ENCODE data around the gene PXMP4.
"Not testable (repeated sequence)": the region's sequence is repeated elsewhere in the genome, so short reads cannot be mapped to it uniquely, and the experiment has no call there.

The PXMP4 gene

DNA sequence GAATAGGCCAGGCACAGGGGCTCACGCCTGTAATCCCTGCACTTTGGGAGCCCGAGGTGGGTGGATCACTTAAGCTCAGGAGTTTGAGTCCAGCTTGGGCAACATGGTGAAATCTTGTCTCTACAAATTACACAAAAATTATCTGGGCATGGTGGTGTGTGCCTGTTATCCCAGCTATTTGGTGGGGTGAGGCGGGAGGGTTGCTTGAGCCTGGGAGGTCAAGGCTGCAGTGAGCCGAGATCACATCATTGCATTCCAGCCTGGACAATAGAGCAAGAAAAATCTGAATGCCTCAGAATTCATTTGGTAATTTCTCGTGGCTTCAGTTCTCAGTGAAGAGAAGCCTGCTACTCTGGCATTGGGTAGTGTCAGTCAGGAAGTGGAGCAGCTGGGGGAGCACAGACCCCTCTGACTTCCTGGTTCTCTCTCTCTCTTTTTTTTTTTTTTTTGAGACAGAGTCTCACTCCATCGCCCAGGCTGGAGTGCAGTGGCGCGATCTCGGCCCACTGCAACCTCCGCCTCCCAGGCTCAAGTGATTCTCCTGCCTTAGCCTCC, 35.9 kb upstream of the PXMP4 start:
- CTCF ChIA-PET; POLR2A ChIA-PET; H3K27ac ChIP-seq (ENCODE audit: extremely low read depth, low read depth, low read length); H3K4me1 ChIP-seq (ENCODE audit: control insufficient read depth, insufficient read depth, low read length); H3K4me3 ChIP-seq (ENCODE audit: low read depth, low read length); H3K9me3 ChIP-seq (ENCODE audit: control insufficient read depth, insufficient read depth, low read depth, low read length): not testable (repeated sequence)
- H3K36me3 ChIP-seq (ENCODE audit: control insufficient read depth in 2 of 2, insufficient read depth in 1 of 2, low read length in 2 of 2): peaks cover 0 to 10% of the 10 kb centered on the region in 2 experiments; a peak in 1 of 3 replicates

DNA sequence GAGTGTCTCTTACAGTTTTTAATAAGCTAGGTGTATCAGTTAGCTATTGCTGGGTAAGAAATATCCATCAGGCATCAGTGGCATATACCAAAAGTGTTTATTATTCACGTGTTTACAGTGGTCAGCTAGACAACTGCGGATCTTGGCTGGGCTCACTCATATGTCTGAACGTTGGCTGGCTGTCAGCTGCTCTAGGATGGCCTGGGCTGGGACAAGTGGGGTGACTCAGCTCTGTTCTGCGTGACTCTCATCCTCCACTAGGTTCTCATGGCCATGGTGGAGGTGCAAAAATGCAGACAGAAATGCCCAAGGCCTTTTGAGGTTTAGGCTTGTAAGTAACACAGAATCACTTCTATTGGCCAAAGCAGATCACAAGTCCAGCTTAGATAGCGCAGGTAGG, 33.7 kb upstream of the PXMP4 start:
- TF ChIP-seq ZNF677 (tag by site-specific recombination; IDR thresholded peaks at IDR 0.05): no peak
- TF ChIP-seq, protein P1, sequence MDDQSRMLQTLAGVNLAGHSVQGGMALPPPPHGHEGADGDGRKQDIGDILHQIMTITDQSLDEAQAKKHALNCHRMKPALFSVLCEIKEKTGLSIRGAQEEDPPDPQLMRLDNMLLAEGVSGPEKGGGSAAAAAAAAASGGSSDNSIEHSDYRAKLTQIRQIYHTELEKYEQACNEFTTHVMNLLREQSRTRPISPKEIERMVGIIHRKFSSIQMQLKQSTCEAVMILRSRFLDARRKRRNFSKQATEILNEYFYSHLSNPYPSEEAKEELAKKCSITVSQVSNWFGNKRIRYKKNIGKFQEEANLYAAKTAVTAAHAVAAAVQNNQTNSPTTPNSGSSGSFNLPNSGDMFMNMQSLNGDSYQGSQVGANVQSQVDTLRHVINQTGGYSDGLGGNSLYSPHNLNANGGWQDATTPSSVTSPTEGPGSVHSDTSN (CRISPR knock-in tag; IDR thresholded peaks at IDR 0.05): no peak
- TF ChIP-seq PRDM1 (tag by site-specific recombination; IDR thresholded peaks at IDR 0.05): no peak
- TF ChIP-seq ZNF24 (tag by site-specific recombination; IDR thresholded peaks at IDR 0.05): no peak
- no peaks in the 10 kb centered on the region for H3K9me3 ChIP-seq (ENCODE audit: control insufficient read depth, insufficient read depth, low read depth, low read length)
- no peaks in the 10 kb centered on the region for H3K4me1 ChIP-seq (ENCODE audit: control insufficient read depth, insufficient read depth, low read length)
- POLR2A ChIA-PET: no interaction called here
- no peak overlapping the region for H3K27ac ChIP-seq (ENCODE audit: extremely low read depth, low read depth, low read length)
- H3K4me3 ChIP-seq (ENCODE audit: low read depth, low read length): no peak overlapping the region
- CTCF ChIA-PET: interaction anchor here (0.6 kb wide), 1 partner anchor 22 kb away, joined by 3 read pairs; the partner anchor contains the start of gene ZNF341
- H3K36me3 ChIP-seq (ENCODE audit: control insufficient read depth in 2 of 2, insufficient read depth in 1 of 2, low read length in 2 of 2): peaks cover 0 to 10% of the 10 kb centered on the region in 2 experiments; a peak in 1 of 3 replicates

DNA sequence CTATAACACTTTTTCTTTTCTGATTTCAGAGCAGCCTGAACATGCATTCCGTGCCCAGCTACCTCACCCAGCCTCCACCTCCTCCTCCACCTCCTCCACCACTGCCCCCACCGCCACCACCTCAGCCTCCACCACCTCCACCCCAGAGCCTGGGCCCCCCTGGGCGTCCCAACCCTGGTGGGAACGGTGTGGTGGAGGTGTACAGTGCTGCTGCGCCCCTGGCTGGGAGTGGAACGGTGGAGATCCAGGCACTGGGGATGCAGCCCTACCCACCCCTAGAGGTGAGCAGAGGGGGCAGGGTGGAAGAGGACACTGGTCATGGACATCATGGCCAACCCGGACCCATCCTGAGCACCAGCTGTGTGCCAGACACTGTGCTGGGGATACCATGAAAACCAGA, 33.0 kb upstream of the PXMP4 start:
- ChIA-PET CTCF (interaction anchor here (0.6 kb wide), 1 partner anchor 21 kb away, joined by 3 read pairs; the partner anchor contains the start of gene ZNF341), POLR2A (no interaction called here)
- 0 out of 2 replicates have a peak, but pooled peaks have one; percentile 10 for TF ChIP-seq ZFHX2 (tag by site-specific recombination; conservative IDR thresholded peaks at IDR 0.05)
- TF ChIP-seq GLI2 (tag by site-specific recombination; IDR thresholded peaks at IDR 0.05; ENCODE audit: borderline replicate concordance, low read depth): no peak
- peak; percentile 32; the same call in 1 of the 2 replicates for TF ChIP-seq EGR2 (tag by site-specific recombination; IDR thresholded peaks at IDR 0.05; ENCODE audit: low read depth)
- Histone ChIP-seq H3K27ac (ENCODE audit: extremely low read depth, low read depth, low read length) (no peak overlapping the region), H3K9me3 (ENCODE audit: control insufficient read depth, insufficient read depth, low read depth, low read length) (no peaks in the 10 kb centered on the region), H3K4me3 (ENCODE audit: low read depth, low read length) (no peak overlapping the region), H3K4me1 (ENCODE audit: control insufficient read depth, insufficient read depth, low read length) (no peaks in the 10 kb centered on the region), H3K36me3 (ENCODE audit: control insufficient read depth in 2 of 2, insufficient read depth in 1 of 2, low read length in 2 of 2) (peaks cover 0 to 10% of the 10 kb centered on the region in 2 experiments; a peak in 1 of 3 replicates)

- H3K9me3 ChIP-seq (ENCODE audit: control insufficient read depth, insufficient read depth, low read depth, low read length): no peaks in the 10 kb centered on the region
- peaks cover 0 to 10% of the 10 kb centered on the region in 2 experiments; a peak in 1 of 3 replicates for H3K36me3 ChIP-seq (ENCODE audit: control insufficient read depth in 2 of 2, insufficient read depth in 1 of 2, low read length in 2 of 2)
- TF ChIP-seq ZNF747 (tag by site-specific recombination; IDR thresholded peaks at IDR 0.05): no peak
- no peak for TF ChIP-seq ZNF654 (tag by site-specific recombination; IDR thresholded peaks at IDR 0.05; ENCODE audit: low read depth)
- POLR2A ChIA-PET: no interaction called here
- CTCF ChIA-PET: interaction anchor here (0.7 kb wide), 2 partner anchors 47 to 359 kb away, joined by 3 read pairs; no protein-coding TSS in a partner anchor
- no peak overlapping the region for H3K4me3 ChIP-seq (ENCODE audit: low read depth, low read length)
- H3K27ac ChIP-seq (ENCODE audit: extremely low read depth, low read depth, low read length): no peak overlapping the region
- H3K4me1 ChIP-seq (ENCODE audit: control insufficient read depth, insufficient read depth, low read length): no peaks in the 10 kb centered on the region
Measured at GRCh38 chr20:33751775-33752174, 31.7 kb upstream of the PXMP4 start.

- H3K27ac ChIP-seq (ENCODE audit: extremely low read depth, low read depth, low read length): no peak overlapping the region
- no peaks in the 10 kb centered on the region for H3K4me1 ChIP-seq (ENCODE audit: control insufficient read depth, insufficient read depth, low read length)
- no peaks in the 10 kb centered on the region for H3K9me3 ChIP-seq (ENCODE audit: control insufficient read depth, insufficient read depth, low read depth, low read length)
- ChIA-PET POLR2A (no interaction called here), CTCF (no interaction called here)
- no peak overlapping the region for H3K4me3 ChIP-seq (ENCODE audit: low read depth, low read length)
- no peaks in the 10 kb centered on the region for H3K36me3 ChIP-seq (ENCODE audit: control insufficient read depth in 2 of 2, insufficient read depth in 1 of 2, low read length in 2 of 2)
- TF ChIP-seq FEZF1 (tag by site-specific recombination; IDR thresholded peaks at IDR 0.05) (no peak), SP2 (tag by site-specific recombination; IDR thresholded peaks at IDR 0.05) (no peak), INSM2 (tag by site-specific recombination; IDR thresholded peaks at IDR 0.05) (no peak), ZNF155 (tag by site-specific recombination; IDR thresholded peaks at IDR 0.05) (no peak), ZNF830 (tag by site-specific recombination; IDR thresholded peaks at IDR 0.05; ENCODE audit: low read depth) (no peak), YY1 (tag by site-specific recombination; IDR thresholded peaks at IDR 0.05) (no peak), ZNF768 (tag by site-specific recombination; IDR thresholded peaks at IDR 0.05) (no peak), ZNF391 (tag by site-specific recombination; IDR thresholded peaks at IDR 0.05; ENCODE audit: borderline replicate concordance, low read depth) (no peak), SP7 (tag by site-specific recombination; IDR thresholded peaks at IDR 0.05) (no peak)
- TF ChIP-seq, protein P2, sequence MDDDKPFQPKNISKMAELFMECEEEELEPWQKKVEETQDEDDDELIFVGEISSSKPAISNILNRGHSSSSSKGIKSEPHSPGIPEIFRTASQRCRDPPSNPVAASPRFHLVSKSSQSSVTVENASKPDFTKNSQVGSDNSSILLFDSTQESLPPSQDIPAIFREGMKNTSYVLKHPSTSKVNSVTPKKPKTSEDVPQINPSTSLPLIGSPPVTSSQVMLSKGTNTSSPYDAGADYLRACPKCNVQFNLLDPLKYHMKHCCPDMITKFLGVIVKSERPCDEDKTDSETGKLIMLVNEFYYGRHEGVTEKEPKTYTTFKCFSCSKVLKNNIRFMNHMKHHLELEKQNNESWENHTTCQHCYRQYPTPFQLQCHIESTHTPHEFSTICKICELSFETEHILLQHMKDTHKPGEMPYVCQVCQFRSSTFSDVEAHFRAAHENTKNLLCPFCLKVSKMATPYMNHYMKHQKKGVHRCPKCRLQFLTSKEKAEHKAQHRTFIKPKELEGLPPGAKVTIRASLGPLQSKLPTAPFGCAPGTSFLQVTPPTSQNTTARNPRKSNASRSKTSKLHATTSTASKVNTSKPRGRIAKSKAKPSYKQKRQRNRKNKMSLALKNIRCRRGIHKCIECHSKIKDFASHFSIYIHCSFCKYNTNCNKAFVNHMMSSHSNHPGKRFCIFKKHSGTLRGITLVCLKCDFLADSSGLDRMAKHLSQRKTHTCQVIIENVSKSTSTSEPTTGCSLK (tag by site-specific recombination; IDR thresholded peaks at IDR 0.05): no peak
Measured at GRCh38 chr20:33746325-33746998, 26.4 kb upstream of the PXMP4 start.

Data from HEK293 (cell line).